Measurements from ENCODE around the gene MAP1S. TPM values are rescaled to one million over a fixed set of nuclear protein-coding genes. Genes with fewer than 3 reads are reported as not detected.
A peak's percentile ranks its signal among the peaks of the same experiment; 100 is the strongest.

Gene MAP1S
- total RNA-seq, 2 experiments from 2014 or later = 61.0 to 62.2 TPM

DNA sequence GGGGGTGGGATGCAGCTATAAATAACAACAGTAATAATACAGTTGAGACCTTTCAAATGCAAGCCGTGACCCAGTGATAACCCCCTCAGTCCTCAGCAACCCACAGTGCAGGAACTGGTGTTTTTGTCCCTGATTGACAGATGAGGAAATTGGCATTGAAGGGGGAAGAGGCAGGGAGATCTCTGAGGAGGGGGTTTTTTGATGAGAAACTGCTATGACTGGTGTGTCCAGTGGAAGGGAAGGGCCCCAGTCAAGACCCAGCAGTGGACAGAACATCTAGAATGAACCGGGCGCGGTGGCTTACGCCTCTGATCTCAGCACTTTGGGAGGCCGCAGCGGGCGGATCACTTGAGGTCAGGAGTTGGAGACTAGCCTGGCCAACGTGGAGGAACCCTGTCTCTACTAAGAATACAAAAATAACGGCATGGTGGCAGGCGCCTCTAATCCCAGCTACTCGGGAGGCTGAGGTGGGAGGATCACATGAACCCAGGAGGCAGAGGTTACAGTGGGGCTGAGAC, 1.9 kb downstream of the MAP1S start:
- H3K27ac Mint-ChIP-seq = no peak overlapping the region
- DNase-seq = no peak
- peaks cover 34% of the 10 kb centered on the region for H3K4me1 Mint-ChIP-seq
- no peaks in the 10 kb centered on the region for H3K9me3 Mint-ChIP-seq
- peaks cover 25% of the 10 kb centered on the region for H3K36me3 Mint-ChIP-seq
- H3K4me3 Mint-ChIP-seq = peak overlapping the region; percentile 88
- H3K27me3 Mint-ChIP-seq = no peaks in the 10 kb centered on the region

DNA sequence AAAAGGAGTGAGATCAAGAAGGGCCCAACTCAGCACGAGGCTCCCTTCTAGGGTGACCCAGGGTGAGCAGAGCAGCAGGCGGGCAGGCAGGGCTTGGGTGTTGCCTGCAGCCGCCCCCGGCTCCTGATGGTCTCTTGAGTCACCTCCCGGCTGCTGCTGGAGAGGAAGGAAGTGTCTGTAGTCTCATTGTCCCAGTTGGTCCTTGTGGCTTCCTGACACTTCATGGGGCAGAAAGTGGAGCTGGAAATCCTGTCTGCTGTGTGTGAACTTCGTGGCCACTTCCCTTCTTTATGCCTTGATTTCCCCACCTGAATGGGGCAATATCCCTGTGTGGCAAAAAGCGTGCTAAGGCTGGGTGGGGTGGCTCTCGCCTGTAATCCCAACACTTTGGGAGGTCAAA, 2.5 kb downstream of the MAP1S start:
- Mint-ChIP-seq H3K4me1 (peaks cover 34% of the 10 kb centered on the region), H3K9me3 (no peaks in the 10 kb centered on the region), H3K27me3 (no peaks in the 10 kb centered on the region), H3K4me3 (no peak overlapping the region), H3K27ac (peak overlapping the region; percentile 54), H3K36me3 (peaks cover 25% of the 10 kb centered on the region)
- no peak for DNase-seq

DNA sequence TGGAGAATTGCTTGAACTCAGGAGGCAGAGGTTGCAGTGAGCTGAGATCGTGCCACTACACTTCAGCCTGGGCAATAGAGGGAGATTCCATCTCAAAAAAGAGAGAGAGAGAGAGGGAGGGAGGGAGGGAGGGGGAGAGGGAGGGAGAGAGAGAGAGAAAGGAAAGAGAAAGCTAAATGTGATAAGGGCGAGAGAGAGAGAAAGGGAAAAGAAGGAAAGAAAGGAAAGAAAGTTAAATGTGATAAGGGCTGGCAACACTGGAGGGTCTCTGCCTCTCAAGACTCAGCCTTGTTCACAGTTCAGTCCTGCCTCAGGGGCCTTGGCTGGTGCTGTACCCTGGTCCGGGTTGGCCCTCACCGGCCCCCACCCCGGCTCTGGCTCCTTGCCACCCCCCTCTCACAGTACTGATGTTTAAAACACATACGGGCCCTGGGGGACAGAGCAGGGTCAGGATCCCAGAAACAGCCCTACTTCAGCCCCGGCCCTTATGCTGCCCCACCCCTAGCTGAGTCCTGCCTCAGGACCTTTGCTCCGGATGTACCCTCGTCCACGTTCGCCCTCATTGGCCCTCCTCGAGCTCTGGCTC, 3.5 kb downstream of the MAP1S start:
- H3K27ac Mint-ChIP-seq = no peak overlapping the region
- H3K36me3 Mint-ChIP-seq = peaks cover 25% of the 10 kb centered on the region
- peaks cover 30% of the 10 kb centered on the region for H3K4me1 Mint-ChIP-seq
- no peaks in the 10 kb centered on the region for H3K9me3 Mint-ChIP-seq
- H3K27me3 Mint-ChIP-seq = no peaks in the 10 kb centered on the region
- DNase-seq = no peak
- no peak overlapping the region for H3K4me3 Mint-ChIP-seq

GRCh38 chr19:17724655-17725054, 5.4 kb downstream of the MAP1S start:
- Mint-ChIP-seq H3K27me3 (no peaks in the 10 kb centered on the region), H3K4me1 (peaks cover 23% of the 10 kb centered on the region), H3K4me3 (no peak overlapping the region), H3K9me3 (no peaks in the 10 kb centered on the region), H3K27ac (no peak overlapping the region), H3K36me3 (peaks cover 25% of the 10 kb centered on the region)
- no peak for DNase-seq

- Mint-ChIP-seq H3K27me3 (no peaks in the 10 kb centered on the region), H3K9me3 (no peaks in the 10 kb centered on the region), H3K27ac (no peak overlapping the region), H3K4me3 (no peak overlapping the region), H3K36me3 (peaks cover 26% of the 10 kb centered on the region), H3K4me1 (peaks cover 17% of the 10 kb centered on the region)
- DNase-seq = no peak
Measured at GRCh38 chr19:17725422-17726078, 6.3 kb downstream of the MAP1S start.

DNA sequence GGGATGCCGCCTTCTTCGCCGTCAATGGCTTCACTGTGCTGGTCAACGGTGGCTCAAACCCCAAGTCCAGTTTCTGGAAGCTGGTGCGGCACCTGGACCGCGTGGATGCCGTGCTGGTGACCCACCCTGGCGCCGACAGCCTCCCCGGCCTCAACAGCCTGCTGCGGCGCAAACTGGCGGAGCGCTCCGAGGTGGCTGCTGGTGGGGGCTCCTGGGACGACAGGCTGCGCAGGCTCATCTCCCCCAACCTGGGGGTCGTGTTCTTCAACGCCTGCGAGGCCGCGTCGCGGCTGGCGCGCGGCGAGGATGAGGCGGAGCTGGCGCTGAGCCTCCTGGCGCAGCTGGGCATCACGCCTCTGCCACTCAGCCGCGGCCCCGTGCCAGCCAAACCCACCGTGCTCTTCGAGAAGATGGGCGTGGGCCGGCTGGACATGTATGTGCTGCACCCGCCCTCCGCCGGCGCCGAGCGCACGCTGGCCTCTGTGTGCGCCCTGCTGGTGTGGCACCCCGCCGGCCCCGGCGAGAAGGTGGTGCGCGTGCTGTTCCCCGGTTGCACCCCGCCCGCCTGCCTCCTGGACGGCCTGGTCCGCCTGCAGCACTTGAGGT, 7.0 kb downstream of the MAP1S start:
- H3K4me1 Mint-ChIP-seq = peaks cover 12% of the 10 kb centered on the region
- H3K27ac Mint-ChIP-seq = no peak overlapping the region
- no peak for DNase-seq
- peaks cover 29% of the 10 kb centered on the region for H3K36me3 Mint-ChIP-seq
- no peaks in the 10 kb centered on the region for H3K27me3 Mint-ChIP-seq
- no peak overlapping the region for H3K4me3 Mint-ChIP-seq
- no peaks in the 10 kb centered on the region for H3K9me3 Mint-ChIP-seq

- no peak for DNase-seq
- H3K9me3 Mint-ChIP-seq = no peaks in the 10 kb centered on the region
- no peak overlapping the region for H3K4me3 Mint-ChIP-seq
- no peak overlapping the region for H3K27ac Mint-ChIP-seq
- H3K36me3 Mint-ChIP-seq = peaks cover 31% of the 10 kb centered on the region
- no peaks in the 10 kb centered on the region for H3K27me3 Mint-ChIP-seq
- peaks cover 8% of the 10 kb centered on the region for H3K4me1 Mint-ChIP-seq
Measured at GRCh38 chr19:17726964-17727773, 7.9 kb downstream of the MAP1S start.

DNA sequence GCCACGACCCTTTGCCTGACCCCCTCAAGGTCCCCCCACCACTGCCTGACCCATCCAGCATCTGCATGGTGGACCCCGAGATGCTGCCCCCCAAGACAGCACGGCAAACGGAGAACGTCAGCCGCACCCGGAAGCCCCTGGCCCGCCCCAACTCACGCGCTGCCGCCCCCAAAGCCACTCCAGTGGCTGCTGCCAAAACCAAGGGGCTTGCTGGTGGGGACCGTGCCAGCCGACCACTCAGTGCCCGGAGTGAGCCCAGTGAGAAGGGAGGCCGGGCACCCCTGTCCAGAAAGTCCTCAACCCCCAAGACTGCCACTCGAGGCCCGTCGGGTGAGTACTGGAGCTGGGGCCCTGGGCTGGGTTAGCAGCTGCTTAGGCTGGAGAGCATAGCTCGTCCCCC, 8.6 kb downstream of the MAP1S start:
- no peak for DNase-seq
- Mint-ChIP-seq H3K9me3 (no peaks in the 10 kb centered on the region), H3K4me3 (no peak overlapping the region)

GRCh38 chr19:17733127-17733526, 13.8 kb downstream of the MAP1S start:
- peaks cover 7% of the 10 kb centered on the region for H3K4me1 Mint-ChIP-seq
- H3K4me3 Mint-ChIP-seq = no peak overlapping the region
- H3K36me3 Mint-ChIP-seq = peaks cover 22% of the 10 kb centered on the region
- DNase-seq = no peak
- H3K9me3 Mint-ChIP-seq = no peaks in the 10 kb centered on the region
- no peaks in the 10 kb centered on the region for H3K27me3 Mint-ChIP-seq
- no peak overlapping the region for H3K27ac Mint-ChIP-seq

More for the DNA sequence above, 8.6 kb downstream of the MAP1S start:
- peaks cover 28% of the 10 kb centered on the region for H3K36me3 Mint-ChIP-seq
- peaks cover 7% of the 10 kb centered on the region for H3K4me1 Mint-ChIP-seq
- H3K27ac Mint-ChIP-seq = no peak overlapping the region
- H3K27me3 Mint-ChIP-seq = no peaks in the 10 kb centered on the region

- DNase-seq = no peak
- H3K4me1 Mint-ChIP-seq = peaks cover 8% of the 10 kb centered on the region
- H3K4me3 Mint-ChIP-seq = no peak overlapping the region
- peaks cover 23% of the 10 kb centered on the region for H3K36me3 Mint-ChIP-seq
- H3K27ac Mint-ChIP-seq = no peak overlapping the region
- no peaks in the 10 kb centered on the region for H3K27me3 Mint-ChIP-seq
- no peaks in the 10 kb centered on the region for H3K9me3 Mint-ChIP-seq
Measured at GRCh38 chr19:17734146-17734545, 14.9 kb downstream of the MAP1S start.

DNA sequence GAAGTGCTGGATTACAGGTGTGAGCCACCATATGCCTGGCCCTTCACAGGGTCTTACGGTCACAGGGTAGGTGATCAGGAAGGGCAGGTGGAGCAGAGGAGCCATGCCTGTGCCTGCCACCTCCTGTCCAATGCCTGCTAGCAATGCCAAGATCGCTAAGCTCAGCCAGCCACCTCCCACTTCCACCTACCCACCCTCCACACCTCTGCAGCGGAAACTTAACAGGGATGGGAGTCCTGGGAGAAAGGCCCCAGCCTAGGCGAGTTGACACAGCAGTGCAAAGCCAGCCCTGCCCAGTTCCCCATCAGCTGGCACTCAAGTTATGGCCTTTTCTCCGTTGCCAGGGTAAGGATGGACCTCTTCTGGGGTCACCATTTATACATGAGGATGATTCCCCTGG, 16.1 kb downstream of the MAP1S start:
- Mint-ChIP-seq H3K27me3 (no peaks in the 10 kb centered on the region), H3K4me3 (no peak overlapping the region), H3K9me3 (no peaks in the 10 kb centered on the region), H3K36me3 (peaks cover 20% of the 10 kb centered on the region), H3K4me1 (peaks cover 9% of the 10 kb centered on the region), H3K27ac (no peak overlapping the region)
- no peak for DNase-seq

- DNase-seq = no peak
- no peak overlapping the region for H3K4me3 Mint-ChIP-seq
Measured at GRCh38 chr19:17737690-17738153, 18.4 kb downstream of the MAP1S start.

GRCh38 chr19:17739121-17739875, 20.0 kb downstream of the MAP1S start:
- Mint-ChIP-seq H3K4me3 (no peak overlapping the region), H3K27ac (peak overlapping the region; percentile 34), H3K9me3 (no peaks in the 10 kb centered on the region), H3K4me1 (peaks cover 2% of the 10 kb centered on the region), H3K27me3 (no peaks in the 10 kb centered on the region), H3K36me3 (peaks cover 6% of the 10 kb centered on the region)
- DNase-seq = no peak

More at GRCh38 chr19:17737690-17738153, 18.4 kb downstream of the MAP1S start:
- no peaks in the 10 kb centered on the region for H3K9me3 Mint-ChIP-seq
- no peaks in the 10 kb centered on the region for H3K27me3 Mint-ChIP-seq
- peaks cover 2% of the 10 kb centered on the region for H3K4me1 Mint-ChIP-seq
- no peak overlapping the region for H3K27ac Mint-ChIP-seq
- peaks cover 6% of the 10 kb centered on the region for H3K36me3 Mint-ChIP-seq

GRCh38 chr19:17741456-17741855, 22.2 kb downstream of the MAP1S start:
- Mint-ChIP-seq H3K27ac (no peak overlapping the region), H3K36me3 (peaks cover 3% of the 10 kb centered on the region), H3K27me3 (no peaks in the 10 kb centered on the region), H3K9me3 (no peaks in the 10 kb centered on the region), H3K4me1 (peaks cover 2% of the 10 kb centered on the region), H3K4me3 (no peak overlapping the region)
- no peak for DNase-seq

Measured in activated naive CD8-positive, alpha-beta T cell treated with anti-CD3 and anti-CD28 coated beads for 36 hours (primary cell).